Neural cell (in vitro differentiated cells): ENCODE data around the gene DHX16. TPM values are rescaled to one million over a fixed set of nuclear protein-coding genes. Genes with fewer than 3 reads are reported as not detected.

ENCODE experiments used
- H2AFZ ChIP-seq: fragments of 200-600, 300-800 bp; sonication (generic), shearing (Covaris generic); 2 replicates; pipeline ENCODE4 v1.6.0; 2014; ENCODE audit warnings: low read depth, mild to moderate bottlenecking, antibody characterized with exemption, low read length, moderate library complexity
- H3F3A ChIP-seq: fragments of 200-600 bp; shearing (Covaris generic); 2 replicates; pipeline ENCODE4 v1.6.1; 2016; ENCODE audit warnings: mild to moderate bottlenecking, moderate library complexity, mixed read lengths, antibody characterized with exemption, low read length; ENCODE audit not compliant: insufficient read depth, poor library complexity, severe bottlenecking
- H3K27ac ChIP-seq: fragments of 200-600, 300-800 bp; sonication (generic), shearing (Covaris generic); 2 replicates; pipeline ENCODE4 v1.5.1; 2014; ENCODE audit warnings: mild to moderate bottlenecking, low read length, moderate library complexity
- H3K27me3 ChIP-seq: fragments of 300-800, 200-600 bp; sonication (generic), shearing (Covaris generic); 2 replicates; pipeline ENCODE4 v1.6.0; 2014; ENCODE audit warnings: mild to moderate bottlenecking, low read depth, low read length, moderate library complexity; ENCODE audit not compliant: insufficient read depth
- H3K36me3 ChIP-seq: fragments of 300-800, 200-600 bp; sonication (generic), shearing (Covaris generic); 2 replicates; pipeline ENCODE4 v1.5.1; 2014; ENCODE audit warnings: mild to moderate bottlenecking, antibody characterized with exemption, low read length, moderate library complexity; ENCODE audit not compliant: insufficient read depth
- H3K4me2 ChIP-seq: fragments of 300-800, 200-600 bp; sonication (generic), shearing (Covaris generic); 2 replicates; pipeline ENCODE4 v1.6.0; 2014; ENCODE audit warnings: mild to moderate bottlenecking, low read length
- H3K4me3 ChIP-seq: fragments of 300-800, 200-600 bp; sonication (generic), shearing (Covaris generic); 2 replicates; pipeline ENCODE4 v1.5.1; 2014; ENCODE audit warnings: mild to moderate bottlenecking, low read length, moderate library complexity
- H3K79me2 ChIP-seq: fragments of 200-600 bp; shearing (Covaris generic); replicated peaks from 2 replicates; pipeline ENCODE4 v1.6.0; 2014; ENCODE audit warnings: mild to moderate bottlenecking, low read length, moderate library complexity; ENCODE audit not compliant: insufficient read depth
- H3K9ac ChIP-seq: fragments of 300-800, 200-600 bp; sonication (generic), shearing (Covaris generic); 2 replicates; pipeline ENCODE4 v1.6.1; 2016; ENCODE audit warnings: mild to moderate bottlenecking, low read length, mixed read lengths
- H3K9me2 ChIP-seq: fragments of 200-600 bp; shearing (Covaris generic); 2 replicates; pipeline ENCODE4 v1.6.1; 2016; ENCODE audit warnings: mild to moderate bottlenecking, low read length, mixed read lengths; ENCODE audit not compliant: insufficient read depth
- H3K9me3 ChIP-seq: fragments of 200-600, 300-800 bp; sonication (generic), shearing (Covaris generic); 2 replicates; pipeline ENCODE4 v1.6.1; 2016; ENCODE audit warnings: mild to moderate bottlenecking, mixed run types, low read length, moderate library complexity, mixed read lengths
- H4K20me1 ChIP-seq: fragments of 200-600 bp; shearing (Covaris generic); 2 replicates; pipeline ENCODE4 v1.6.1; 2016; ENCODE audit warnings: mild to moderate bottlenecking, mixed run types; ENCODE audit not compliant: insufficient read depth
- CTCF ChIP-seq: fragments of 450-650 bp; IDR thresholded peaks from 2 replicates; pipeline ENCODE4 v1.5.1; 2014; ENCODE audit warnings: antibody characterized with exemption, mild to moderate bottlenecking, moderate library complexity; ENCODE audit not compliant: poor library complexity, severe bottlenecking
- EP300 ChIP-seq: fragments of 450-650 bp; conservative IDR thresholded peaks from 2 replicates; pipeline ENCODE4 v1.6.1; 2014; ENCODE audit warnings: antibody characterized with exemption, mild to moderate bottlenecking, moderate library complexity; ENCODE audit not compliant: poor library complexity, severe bottlenecking
- EZH2 ChIP-seq: fragments of 200-600, 300-800 bp; shearing (Covaris generic), sonication (generic); IDR thresholded peaks from 2 replicates; pipeline ENCODE4 v1.6.1; 2014; ENCODE audit warnings: antibody characterized with exemption, low read length, borderline replicate concordance, mild to moderate bottlenecking; ENCODE audit not compliant: insufficient read depth, poor library complexity, severe bottlenecking
- MXI1 ChIP-seq: fragments of 450-650 bp; conservative IDR thresholded peaks from 2 replicates; pipeline ENCODE4 v1.6.1; 2014; ENCODE audit warnings: antibody characterized with exemption, mild to moderate bottlenecking; ENCODE audit not compliant: poor library complexity, severe bottlenecking
- POLR2AphosphoS5 ChIP-seq: IDR thresholded peaks from 2 replicates; pipeline ENCODE4 v1.6.1; 2012
- RAD21 ChIP-seq: fragments of 450-650 bp; conservative IDR thresholded peaks from 2 replicates; pipeline ENCODE4 v1.6.1; 2014; ENCODE audit warnings: antibody characterized with exemption, mild to moderate bottlenecking, moderate library complexity
- SMC3 ChIP-seq: fragments of 450-650 bp; conservative IDR thresholded peaks from 2 replicates; pipeline ENCODE4 v1.6.1; 2014; ENCODE audit warnings: antibody characterized with exemption, mild to moderate bottlenecking, moderate library complexity; ENCODE audit not compliant: poor library complexity
- TAF1 ChIP-seq: IDR thresholded peaks from 2 replicates; pipeline ENCODE4 v1.6.1; 2012; ENCODE audit warnings: low read depth
- polyA plus RNA-seq: library from polyadenylated mRNA; depleted of rRNA; stranded (reverse); fragments of >200 nt; gene quantifications from 2 replicates; pipeline ENCODE4 v1.2.3, GENCODE V29; 2014
- TF ChIP-seq, protein P1 (sequence below): IDR thresholded peaks from 2 replicates; pipeline ENCODE4 v1.6.1; 2012; ENCODE audit warnings: borderline replicate concordance

DHX16 gene
- polyA plus RNA-seq, 1 donor from 2014 or later, result 29.1 TPM

DNA sequence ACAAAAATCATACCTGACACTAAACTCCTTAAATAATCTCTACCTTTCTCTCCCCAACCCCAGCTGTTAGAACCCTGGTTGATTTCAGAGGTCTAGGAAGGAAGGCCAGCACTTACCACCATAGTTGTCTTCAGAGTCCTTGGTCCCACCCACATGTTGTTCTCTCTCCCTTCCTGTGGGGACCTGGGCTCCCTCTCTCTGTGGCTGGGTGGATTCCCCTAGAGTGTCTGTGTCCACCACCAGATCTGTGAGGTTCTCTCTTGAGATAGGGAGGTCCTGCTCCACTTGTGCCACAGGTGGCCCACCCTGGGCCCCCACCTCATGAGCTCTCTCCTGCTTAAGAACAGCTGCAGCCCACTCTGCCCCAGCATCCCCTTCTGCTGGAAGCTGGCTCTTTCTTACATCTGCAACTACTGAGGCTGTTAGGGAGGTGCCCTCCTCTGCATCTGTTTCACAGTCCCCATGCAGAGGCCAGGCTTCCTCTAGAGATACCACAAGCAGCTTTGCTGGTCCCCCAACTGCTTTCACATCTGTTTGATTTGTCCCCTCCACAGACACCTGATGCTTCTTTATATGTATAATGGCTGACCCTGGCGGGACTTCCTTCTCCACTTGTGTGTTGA lies 39.1 kb upstream of the DHX16 start:
- H3K79me2 ChIP-seq, result peaks cover 14% of the 10 kb centered on the region
- no peaks in the 10 kb centered on the region for H4K20me1 ChIP-seq
- no peak overlapping the region for H3K9ac ChIP-seq
- H3K9me2 ChIP-seq, result no peaks in the 10 kb centered on the region
- H3K9me3 ChIP-seq, result no peaks in the 10 kb centered on the region
- H3K27ac ChIP-seq, result no peak overlapping the region
- no peaks in the 10 kb centered on the region for H3K27me3 ChIP-seq
- H3K36me3 ChIP-seq, result peaks cover 7% of the 10 kb centered on the region
- TF ChIP-seq SMC3 (no peak), RAD21 (no peak), EP300 (no peak), EZH2 (no peak), TAF1 (no peak), POLR2AphosphoS5 (no peak), CTCF (no peak), MXI1 (no peak)
- TF ChIP-seq, protein P1, sequence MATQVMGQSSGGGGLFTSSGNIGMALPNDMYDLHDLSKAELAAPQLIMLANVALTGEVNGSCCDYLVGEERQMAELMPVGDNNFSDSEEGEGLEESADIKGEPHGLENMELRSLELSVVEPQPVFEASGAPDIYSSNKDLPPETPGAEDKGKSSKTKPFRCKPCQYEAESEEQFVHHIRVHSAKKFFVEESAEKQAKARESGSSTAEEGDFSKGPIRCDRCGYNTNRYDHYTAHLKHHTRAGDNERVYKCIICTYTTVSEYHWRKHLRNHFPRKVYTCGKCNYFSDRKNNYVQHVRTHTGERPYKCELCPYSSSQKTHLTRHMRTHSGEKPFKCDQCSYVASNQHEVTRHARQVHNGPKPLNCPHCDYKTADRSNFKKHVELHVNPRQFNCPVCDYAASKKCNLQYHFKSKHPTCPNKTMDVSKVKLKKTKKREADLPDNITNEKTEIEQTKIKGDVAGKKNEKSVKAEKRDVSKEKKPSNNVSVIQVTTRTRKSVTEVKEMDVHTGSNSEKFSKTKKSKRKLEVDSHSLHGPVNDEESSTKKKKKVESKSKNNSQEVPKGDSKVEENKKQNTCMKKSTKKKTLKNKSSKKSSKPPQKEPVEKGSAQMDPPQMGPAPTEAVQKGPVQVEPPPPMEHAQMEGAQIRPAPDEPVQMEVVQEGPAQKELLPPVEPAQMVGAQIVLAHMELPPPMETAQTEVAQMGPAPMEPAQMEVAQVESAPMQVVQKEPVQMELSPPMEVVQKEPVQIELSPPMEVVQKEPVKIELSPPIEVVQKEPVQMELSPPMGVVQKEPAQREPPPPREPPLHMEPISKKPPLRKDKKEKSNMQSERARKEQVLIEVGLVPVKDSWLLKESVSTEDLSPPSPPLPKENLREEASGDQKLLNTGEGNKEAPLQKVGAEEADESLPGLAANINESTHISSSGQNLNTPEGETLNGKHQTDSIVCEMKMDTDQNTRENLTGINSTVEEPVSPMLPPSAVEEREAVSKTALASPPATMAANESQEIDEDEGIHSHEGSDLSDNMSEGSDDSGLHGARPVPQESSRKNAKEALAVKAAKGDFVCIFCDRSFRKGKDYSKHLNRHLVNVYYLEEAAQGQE, result no peak
- H2AFZ ChIP-seq, result no peak overlapping the region
- no peaks in the 10 kb centered on the region for H3F3A ChIP-seq
- H3K4me2 ChIP-seq, result no peak overlapping the region
- H3K4me3 ChIP-seq, result no peak overlapping the region

GRCh38 chr6:30709101-30709868 lies 36.5 kb upstream of the DHX16 start:
- peaks cover 7% of the 10 kb centered on the region for H3K36me3 ChIP-seq
- H3K4me2 ChIP-seq, result no peak overlapping the region
- no peak overlapping the region for H3K9ac ChIP-seq
- H3K9me2 ChIP-seq, result no peaks in the 10 kb centered on the region
- no peaks in the 10 kb centered on the region for H3F3A ChIP-seq
- no peaks in the 10 kb centered on the region for H4K20me1 ChIP-seq
- H3K27ac ChIP-seq, result no peak overlapping the region
- no peaks in the 10 kb centered on the region for H3K27me3 ChIP-seq
- TF ChIP-seq EP300, result no peak
- no peak for TF ChIP-seq EZH2
- TF ChIP-seq RAD21, result no peak
- no peak for TF ChIP-seq TAF1
- no peak for TF ChIP-seq POLR2AphosphoS5
- no peak for TF ChIP-seq CTCF
- TF ChIP-seq, protein P1, result no peak
- no peak for TF ChIP-seq MXI1
- TF ChIP-seq SMC3, result no peak
- no peaks in the 10 kb centered on the region for H3K79me2 ChIP-seq
- H2AFZ ChIP-seq, result no peak overlapping the region
- H3K9me3 ChIP-seq, result no peaks in the 10 kb centered on the region
- no peak overlapping the region for H3K4me3 ChIP-seq
